HG03460 (cell line): ENCODE data around the gene ARL13B.
"Not testable (repeated sequence)": the region's sequence is repeated elsewhere in the genome, so short reads cannot be mapped to it uniquely, and the experiment has no call there.

Experiments used
- ATAC-seq: cut with Tn5 transposase; IDR thresholded peaks from one replicate; pipeline ENCODE4 v1.9.1; 2021; ENCODE audit not compliant: unreplicated experiment

The ARL13B gene

GRCh38 chr3:94061297-94061696 is 81.3 kb downstream of the ARL13B start:
- ATAC-seq: no peak

- ATAC-seq: peak; percentile 93
Measured at GRCh38 chr3:94062513-94063404, 82.8 kb downstream of the ARL13B start, which contains the start of the genes DHFR2 and NSUN3. DHFR2 (minus strand) TSS chr3:94062916; CDS start chr3:94061511, 1,405 bp downstream. NSUN3 (plus strand) TSS chr3:94063061; CDS start chr3:94063127, 66 bp downstream.

- ATAC-seq: no peak
Measured at GRCh38 chr3:94063496-94064119, 83.7 kb downstream of the ARL13B start.

- no peak for ATAC-seq
Measured at GRCh38 chr3:94064243-94064860, 84.4 kb downstream of the ARL13B start.

- no peak for ATAC-seq
Measured at GRCh38 chr3:94065122-94065521, 85.2 kb downstream of the ARL13B start.

- ATAC-seq: no peak
Measured at GRCh38 chr3:94065819-94066480, 86.0 kb downstream of the ARL13B start.

GRCh38 chr3:94066506-94067500 is 86.8 kb downstream of the ARL13B start:
- no peak for ATAC-seq

- ATAC-seq: no peak
Measured at GRCh38 chr3:94069194-94069813, 89.3 kb downstream of the ARL13B start.

- ATAC-seq: peak; percentile 58
Measured at GRCh38 chr3:94070341-94070911, 90.5 kb downstream of the ARL13B start.

- ATAC-seq: peak; percentile 88
Measured at GRCh38 chr3:94071713-94072284, 91.8 kb downstream of the ARL13B start.

GRCh38 chr3:94076055-94076454 is 96.1 kb downstream of the ARL13B start:
- no peak for ATAC-seq

- ATAC-seq: not testable (repeated sequence)
Measured at GRCh38 chr3:94080552-94080951, 100.6 kb downstream of the ARL13B start.

GRCh38 chr3:94081884-94082283 is 101.9 kb downstream of the ARL13B start:
- no peak for ATAC-seq

- ATAC-seq: no peak
Measured at GRCh38 chr3:94082391-94082937, 102.5 kb downstream of the ARL13B start.

GRCh38 chr3:94083261-94083660 is 103.3 kb downstream of the ARL13B start:
- peak; percentile 76 for ATAC-seq

- ATAC-seq: no peak
Measured at GRCh38 chr3:94089126-94089525, 109.2 kb downstream of the ARL13B start.

GRCh38 chr3:94092086-94092485 is 112.1 kb downstream of the ARL13B start:
- no peak for ATAC-seq

GRCh38 chr3:94093151-94093550 is 113.2 kb downstream of the ARL13B start:
- ATAC-seq: no peak
